Measurements from ENCODE around the gene SLC25A51. TPM values are rescaled to one million over a fixed set of nuclear protein-coding genes. Genes with fewer than 3 reads are reported as not detected.

SLC25A51 gene
- total RNA-seq, 6 donors from 2014 or later: 19.4 to 51.4 (median 31.9) TPM

GRCh38 chr9:37906312-37907239 lies 2.6 kb upstream of the SLC25A51 start:
- peaks cover 17 to 46% (median 35%) of the 10 kb centered on the region in 4 donors for H3K4me1 ChIP-seq
- WGBS, 2 donors: 88% methylated on average over 11 of the region's 11 CpGs
- H3K27ac ChIP-seq: peak overlapping the region in 1 of 4 donors; percentile 23
- ATAC-seq (ENCODE audit: low FRiP score in 2 of 2): no peak
- no peaks in the 10 kb centered on the region for H3K27me3 ChIP-seq
- no peak for DNase-seq
- TF ChIP-seq CTCF (IDR thresholded peaks at IDR 0.05) (no peak), EP300 (IDR thresholded peaks at IDR 0.05) (no peak), POLR2A (IDR thresholded peaks at IDR 0.05) (no peak), POLR2AphosphoS5 (IDR thresholded peaks at IDR 0.05) (no peak)
- no peaks in the 10 kb centered on the region for H3K9me3 ChIP-seq
- H3K36me3 ChIP-seq: no peaks in the 10 kb centered on the region
- no peak overlapping the region for H3K4me3 ChIP-seq

- DNase-seq: no peak
- H3K36me3 ChIP-seq: peaks cover 0 to under 1% (median 0%) of the 10 kb centered on the region in 4 donors
- peaks cover 17 to 46% (median 35%) of the 10 kb centered on the region in 4 donors for H3K4me1 ChIP-seq
- no peaks in the 10 kb centered on the region for H3K27me3 ChIP-seq
- 96 to 97% methylated on average over 4 of the region's 4 CpGs for WGBS, 2 donors
- no peak for ATAC-seq (ENCODE audit: low FRiP score in 2 of 2)
- no peak for TF ChIP-seq CTCF (IDR thresholded peaks at IDR 0.05)
- no peak for TF ChIP-seq POLR2AphosphoS5 (IDR thresholded peaks at IDR 0.05)
- TF ChIP-seq POLR2A (IDR thresholded peaks at IDR 0.05): no peak
- TF ChIP-seq EP300 (IDR thresholded peaks at IDR 0.05): no peak
- no peak overlapping the region for H3K27ac ChIP-seq
- no peak overlapping the region for H3K4me3 ChIP-seq
- H3K9me3 ChIP-seq: no peaks in the 10 kb centered on the region
Measured at GRCh38 chr9:37905776-37906175, 1.8 kb upstream of the SLC25A51 start.

- ATAC-seq (ENCODE audit: low FRiP score in 2 of 2): no peak
- Histone ChIP-seq H3K4me1 (peaks cover 17 to 46% (median 35%) of the 10 kb centered on the region in 4 donors), H3K27ac (peak overlapping the region in 2 of 4 donors; percentile 89 to 95), H3K4me3 (peak overlapping the region in 2 of 4 donors; percentile 89 to 96), H3K36me3 (peaks cover 0 to 4% (median 1%) of the 10 kb centered on the region in 4 donors), H3K27me3 (no peaks in the 10 kb centered on the region), H3K9me3 (no peaks in the 10 kb centered on the region)
- WGBS, 2 donors: 86% methylated on average over 9 to 10 of the region's 10 CpGs
- TF ChIP-seq CTCF (IDR thresholded peaks at IDR 0.05): no peak
- TF ChIP-seq POLR2AphosphoS5 (IDR thresholded peaks at IDR 0.05): no peak
- TF ChIP-seq POLR2A (IDR thresholded peaks at IDR 0.05): no peak
- TF ChIP-seq EP300 (IDR thresholded peaks at IDR 0.05): no peak
- DNase-seq: no peak
Measured at GRCh38 chr9:37905131-37905505, 1.2 kb upstream of the SLC25A51 start.

- peaks cover 0 to 5% (median 1%) of the 10 kb centered on the region in 4 donors for H3K36me3 ChIP-seq
- peak overlapping the region; percentile 84 to 95 (median 91) for H3K27ac ChIP-seq
- 33 to 37% methylated on average over 20 to 36 of the region's 36 CpGs for WGBS, 2 donors
- peak in 1 of 6 experiments; percentile 3 for TF ChIP-seq CTCF (IDR thresholded peaks at IDR 0.05)
- TF ChIP-seq POLR2AphosphoS5 (IDR thresholded peaks at IDR 0.05): no peak
- H3K27me3 ChIP-seq: no peaks in the 10 kb centered on the region
- no peaks in the 10 kb centered on the region for H3K9me3 ChIP-seq
- peak overlapping the region; percentile 73 to 96 (median 90) for H3K4me3 ChIP-seq
- ATAC-seq (ENCODE audit: low FRiP score in 2 of 2): peak in 1 of 2 donors; percentile 18
- H3K4me1 ChIP-seq: peaks cover 15 to 43% (median 35%) of the 10 kb centered on the region in 4 donors
- peak in 1 of 2 donors; percentile 66 for DNase-seq
Measured at GRCh38 chr9:37904445-37905130, 661 bp upstream of the SLC25A51 start.

Measured in upper lobe of left lung (tissue), 6 donors.